Lung microvascular endothelial cell (primary cell): ENCODE measurements around the gene DCT. TPM values are rescaled to one million over a fixed set of nuclear protein-coding genes. Genes with fewer than 3 reads are reported as not detected.
A peak's percentile ranks its signal among the peaks of the same experiment; 100 is the strongest.
"Not testable (repeated sequence)": the region's sequence is repeated elsewhere in the genome, so short reads cannot be mapped to it uniquely, and the experiment has no call there.

Source experiments
- DNase-seq, 2 donors: peaks; one replicate each; pipeline versions ENCODE4 v3.0.0 to v3.0.0-alpha.2; 2010; ENCODE audit warnings: low read depth in 2 of 2
- total RNA-seq: library from RNA; depleted of rRNA; stranded (reverse); fragments of >200 nt; gene quantifications from 2 replicates; pipeline ENCODE4 v1.2.1, GENCODE V29; 2014

DCT gene
- not detected in 2 replicates for total RNA-seq

- no peak for DNase-seq
Observed at GRCh38 chr13:94479616-94480015, at the start of gene DCT. DCT (minus strand) TSS chr13:94479682; CDS start chr13:94479255, 427 bp downstream.

GRCh38 chr13:94526956-94527355 is 47.5 kb upstream of the DCT start:
- not testable (repeated sequence) for DNase-seq

- no peak for DNase-seq
Observed at GRCh38 chr13:94525781-94526180, 46.3 kb upstream of the DCT start.

- no peak for DNase-seq
Observed at GRCh38 chr13:94524407-94524806, 44.9 kb upstream of the DCT start.

GRCh38 chr13:94520001-94520400 is 40.5 kb upstream of the DCT start:
- no peak for DNase-seq

GRCh38 chr13:94516456-94516855 is 37.0 kb upstream of the DCT start:
- no peak for DNase-seq

DNA sequence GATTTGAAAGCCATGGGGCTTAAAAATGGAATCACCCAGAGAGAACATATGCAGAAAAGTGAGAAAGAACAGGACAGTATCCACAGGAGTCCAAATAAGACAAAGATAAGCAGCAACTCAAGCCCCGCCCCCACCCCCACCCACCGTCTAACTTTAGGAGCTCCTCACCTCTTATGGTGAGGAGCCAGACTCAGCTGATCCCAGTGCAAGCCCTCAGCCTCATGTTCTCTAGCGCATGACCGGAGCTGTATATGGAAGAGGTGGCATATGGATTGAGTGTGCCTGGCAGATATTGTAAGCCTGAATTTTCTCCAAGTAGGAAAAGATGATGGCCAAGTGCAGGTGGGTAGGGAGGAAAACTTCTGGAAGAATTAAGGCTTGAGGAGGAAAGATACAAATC is 36.4 kb upstream of the DCT start:
- DNase-seq, result no peak

- DNase-seq, result no peak
Observed at GRCh38 chr13:94515374-94515773, 35.9 kb upstream of the DCT start.

GRCh38 chr13:94513026-94513425 is 33.5 kb upstream of the DCT start:
- DNase-seq, result no peak

- no peak for DNase-seq
Observed at GRCh38 chr13:94505730-94506129, 26.2 kb upstream of the DCT start.

GRCh38 chr13:94503851-94504250 is 24.4 kb upstream of the DCT start:
- no peak for DNase-seq

GRCh38 chr13:94498831-94499230 is 19.3 kb upstream of the DCT start:
- DNase-seq, result not testable (repeated sequence)

- DNase-seq, result no peak
Observed at GRCh38 chr13:94495806-94496205, 16.3 kb upstream of the DCT start.

- no peak for DNase-seq
Observed at GRCh38 chr13:94494026-94494425, 14.5 kb upstream of the DCT start.

- no peak for DNase-seq
Observed at GRCh38 chr13:94487043-94487442, 7.6 kb upstream of the DCT start.

DNA sequence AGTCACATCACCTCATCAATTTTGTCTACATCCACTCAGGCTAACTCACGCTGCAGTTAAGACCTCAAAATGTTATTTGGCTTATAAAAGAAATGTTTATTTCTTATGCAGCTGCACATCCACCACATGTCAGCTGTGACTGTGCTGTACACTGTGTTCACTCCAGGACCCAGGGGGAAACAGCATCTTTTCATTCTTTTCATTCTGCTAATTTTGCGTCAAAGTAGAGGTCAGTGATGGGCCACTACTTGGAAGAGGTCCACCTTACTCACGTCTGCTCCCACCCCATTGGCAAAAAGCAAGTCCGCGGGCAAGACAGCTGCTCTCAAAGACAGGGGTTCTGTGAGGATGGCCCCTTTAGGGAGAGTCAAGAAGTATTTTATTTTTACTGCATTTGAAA is 4.5 kb upstream of the DCT start:
- DNase-seq, result no peak

DNA sequence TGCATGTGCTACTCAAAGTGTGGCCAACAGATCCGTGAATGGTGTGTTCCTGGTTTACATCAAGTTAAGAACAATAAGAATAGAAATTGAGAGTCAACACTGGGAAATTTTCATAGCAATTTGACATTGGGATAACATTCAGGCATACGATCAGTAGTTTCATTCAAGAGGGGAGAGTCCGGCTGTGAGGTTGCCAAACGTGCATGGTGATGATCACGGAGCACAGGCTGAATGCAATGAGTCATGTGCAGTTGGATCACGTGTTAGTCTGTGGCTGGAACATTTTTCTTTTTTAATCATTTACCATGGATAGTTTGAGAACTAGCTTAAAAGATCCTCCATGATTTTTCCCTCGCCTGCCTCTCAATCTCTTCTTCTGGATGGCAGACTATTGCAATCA is 2.5 kb upstream of the DCT start:
- DNase-seq, result peak in 1 of 2 donors; percentile 8

DNA sequence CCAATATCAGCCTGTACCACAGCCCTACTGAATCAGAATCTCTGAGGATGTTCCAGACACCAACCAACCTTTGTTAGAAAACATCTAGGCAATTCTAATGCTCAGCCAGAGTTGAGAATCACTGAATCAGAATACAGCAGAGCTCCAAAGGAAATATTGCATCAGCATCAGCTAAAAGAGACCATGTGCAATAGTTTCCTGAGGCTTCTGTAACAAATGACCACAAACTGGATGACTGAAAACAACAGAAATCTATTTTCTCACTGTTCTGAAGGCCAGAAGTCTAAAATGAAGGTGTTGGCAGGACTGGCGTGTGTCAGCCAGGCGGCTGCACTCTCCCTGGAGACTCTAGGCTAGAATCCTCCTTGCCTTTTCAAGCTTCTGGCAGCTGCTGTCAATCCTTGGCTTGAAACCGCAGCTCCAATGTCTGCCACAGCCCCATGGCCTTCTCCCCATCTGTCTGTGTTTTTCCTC is 1.2 kb upstream of the DCT start:
- DNase-seq, result no peak

GRCh38 chr13:94478913-94479312 is 569 bp downstream of the DCT start:
- no peak for DNase-seq

GRCh38 chr13:94470126-94470525 is 9.4 kb downstream of the DCT start:
- DNase-seq, result no peak

DNA sequence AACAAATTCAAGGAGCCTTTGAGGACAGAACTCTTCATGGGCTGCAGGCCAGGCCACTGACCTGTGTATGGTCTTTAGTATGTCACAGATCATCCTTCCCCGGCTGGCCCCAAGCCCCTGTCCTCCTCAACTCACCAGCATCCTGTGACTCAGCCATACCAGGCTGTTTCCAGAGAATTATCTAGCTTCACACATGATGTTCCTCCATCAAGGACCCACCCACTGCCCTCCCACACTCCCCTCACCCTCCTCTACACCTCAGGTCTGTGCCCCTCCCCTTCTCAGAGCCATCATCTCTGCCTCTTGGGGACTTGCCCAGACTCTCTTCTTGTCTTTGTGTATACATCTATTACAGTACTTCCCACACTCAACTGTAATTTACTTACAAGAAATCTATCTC is 14.7 kb downstream of the DCT start:
- no peak for DNase-seq

DNA sequence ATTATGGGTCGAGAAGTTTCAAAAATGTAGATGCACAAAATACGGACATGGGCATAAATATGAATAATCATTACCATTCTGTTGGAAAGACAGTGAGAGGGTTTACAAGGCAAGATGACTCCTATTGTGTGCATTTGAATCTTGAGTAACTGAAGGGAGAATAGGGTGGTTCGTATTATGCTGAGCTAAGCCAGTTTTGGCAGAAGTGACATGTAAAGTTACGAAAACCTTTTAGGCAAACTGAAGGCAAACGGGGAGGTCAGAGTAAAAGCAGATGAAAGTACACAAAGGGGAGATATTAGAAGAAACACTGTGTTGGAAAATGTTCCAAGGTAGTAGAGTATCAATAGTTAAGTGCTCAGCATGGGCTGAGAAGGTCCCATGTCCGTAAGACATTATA is 16.8 kb downstream of the DCT start:
- DNase-seq, result no peak

- DNase-seq, result no peak
Observed at GRCh38 chr13:94459116-94459515, 20.4 kb downstream of the DCT start.

GRCh38 chr13:94455414-94455813 is 24.1 kb downstream of the DCT start:
- no peak for DNase-seq
